Superior temporal gyrus (tissue), 1 donor: ENCODE results near the gene KCNQ5.
"Not testable (repeated sequence)": the region's sequence is repeated elsewhere in the genome, so short reads cannot be mapped to it uniquely, and the experiment has no call there.

ENCODE experiments used
- DNase-seq: peaks from one replicate; pipeline ENCODE4 v3.0.0-alpha.2; 2016; ENCODE audit errors: extremely low spot score

The KCNQ5 gene

GRCh38 chr6:72621291-72622093 lies at the start of gene KCNQ5:
TSS of gene KCNQ5 (plus strand) at chr6:72622064.
- DNase-seq = no peak

GRCh38 chr6:72579865-72580264 lies 42.0 kb upstream of the KCNQ5 start:
- no peak for DNase-seq

- DNase-seq = peak; percentile 67
Measured at GRCh38 chr6:72580281-72580940, 41.5 kb upstream of the KCNQ5 start.

- not testable (repeated sequence) for DNase-seq
Measured at GRCh38 chr6:72580950-72581349, 40.9 kb upstream of the KCNQ5 start.

GRCh38 chr6:72588155-72588554 lies 33.7 kb upstream of the KCNQ5 start:
- DNase-seq = no peak

- no peak for DNase-seq
Measured at GRCh38 chr6:72589096-72589495, 32.8 kb upstream of the KCNQ5 start.

- DNase-seq = no peak
Measured at GRCh38 chr6:72595812-72596211, 26.1 kb upstream of the KCNQ5 start.

- peak; percentile 80 for DNase-seq
Measured at GRCh38 chr6:72616406-72617015, 5.4 kb upstream of the KCNQ5 start.

GRCh38 chr6:72617721-72618120 lies 4.1 kb upstream of the KCNQ5 start:
- DNase-seq = no peak

GRCh38 chr6:72619883-72620696 lies 1.8 kb upstream of the KCNQ5 start:
- DNase-seq = peak; percentile 81

GRCh38 chr6:72620871-72621290 lies 983 bp upstream of the KCNQ5 start:
- no peak for DNase-seq

GRCh38 chr6:72622094-72622940 lies 453 bp downstream of the KCNQ5 start:
- no peak for DNase-seq

- DNase-seq = no peak
Measured at GRCh38 chr6:72623808-72624207, 1.9 kb downstream of the KCNQ5 start.

- DNase-seq = peak; percentile 63
Measured at GRCh38 chr6:72624557-72625160, 2.8 kb downstream of the KCNQ5 start.

GRCh38 chr6:72626126-72626525 lies 4.3 kb downstream of the KCNQ5 start:
- DNase-seq = no peak

GRCh38 chr6:72627539-72627938 lies 5.7 kb downstream of the KCNQ5 start:
- DNase-seq = no peak

- DNase-seq = peak; percentile 53
Measured at GRCh38 chr6:72631480-72631879, 9.6 kb downstream of the KCNQ5 start.

GRCh38 chr6:72635636-72636035 lies 13.8 kb downstream of the KCNQ5 start:
- no peak for DNase-seq

GRCh38 chr6:72636215-72636614 lies 14.4 kb downstream of the KCNQ5 start:
- no peak for DNase-seq

- DNase-seq = no peak
Measured at GRCh38 chr6:72636786-72637185, 14.9 kb downstream of the KCNQ5 start.
